SK-N-SH (cell line): Measurements from ENCODE around the gene SLC36A3. TPM values are rescaled to one million over a fixed set of nuclear protein-coding genes. Genes with fewer than 3 reads are reported as not detected.

Experiments
- CTCF ChIA-PET: fragments of 300-600, 350-600 bp; formaldehyde crosslinking; extraction: SDS; loops from one replicate; lab custom pipeline; 2021; lab: Yijun Ruan, JAX
- POLR2A ChIA-PET: fragments of 350-600 bp; sonication (Branson Sonifier 250); formaldehyde crosslinking; extraction: SDS; loops from one replicate; lab custom pipeline; 2020; ENCODE audit warnings: antibody characterized with exemption, inconsistent platforms; lab: Yijun Ruan, JAX
- DNase-seq: peaks from one replicate; pipeline ENCODE4 v3.0.0; 2012
- H2AFZ ChIP-seq: fragments of 200-600 bp; sonication (generic); 2 replicates; pipeline ENCODE4 v1.8.1; 2016; ENCODE audit warnings: antibody characterized with exemption, mild to moderate bottlenecking, low read depth
- H3F3A ChIP-seq: fragments of 200-600 bp; sonication (generic); replicated peaks from 2 replicates; pipeline ENCODE3; 2016; ENCODE audit warnings: antibody characterized with exemption, mild to moderate bottlenecking; ENCODE audit not compliant: insufficient read depth
- H3K27ac ChIP-seq, 2 experiments: fragments of 200-500 bp in 1 of 2; fragments of 200-600 bp in 1 of 2; sonication (Bioruptor generic) in 1 of 2; sonication (generic), shearing (Covaris generic) in 1 of 2; 2 replicates each; pipeline versions ENCODE4 v1.5.1 to v1.6.1; 2014 to 2016; ENCODE audit warnings: low read depth in 2 of 2, inconsistent platforms in 1 of 2, low read length in 1 of 2, mild to moderate bottlenecking in 1 of 2, mixed read lengths in 1 of 2
- H3K27me3 ChIP-seq: fragments of 200-600 bp; sonication (generic), shearing (Covaris generic); 2 replicates; pipeline ENCODE4 v1.6.1; 2016; ENCODE audit warnings: mixed run types; ENCODE audit not compliant: insufficient read depth
- H3K36me3 ChIP-seq, 2 experiments: fragments of 200-500 bp in 1 of 2; fragments of 200-600 bp in 1 of 2; sonication (Bioruptor generic) in 1 of 2; sonication (generic) in 1 of 2; replicated peaks in 1 of 2; 2 replicates each; pipeline versions ENCODE3 to v1.5.1; 2014 to 2016; ENCODE audit warnings: low read length in 1 of 2, mild to moderate bottlenecking in 1 of 2; ENCODE audit not compliant: insufficient read depth in 2 of 2, control insufficient read depth in 1 of 2
- H3K4me1 ChIP-seq, 2 experiments: fragments of 200-500 bp in 1 of 2; fragments of 200-600 bp in 1 of 2; sonication (Bioruptor generic) in 1 of 2; sonication (generic), shearing (Covaris generic) in 1 of 2; 2 replicates each; pipeline versions ENCODE4 v1.5.1 to v1.6.1; 2014 to 2016; ENCODE audit warnings: low read depth in 1 of 2, low read length in 1 of 2, mixed run types in 1 of 2; ENCODE audit not compliant: insufficient read depth in 2 of 2, control insufficient read depth in 1 of 2
- H3K4me2 ChIP-seq: fragments of 200-600 bp; sonication (generic), shearing (Covaris generic); 2 replicates; pipeline ENCODE4 v1.6.1; 2017; ENCODE audit warnings: mixed run types
- H3K4me3 ChIP-seq, 2 experiments: fragments of 200-500 bp in 1 of 2; fragments of 200-600 bp in 1 of 2; sonication (Bioruptor generic) in 1 of 2; sonication (generic), shearing (Covaris generic) in 1 of 2; 2 replicates each; pipeline versions ENCODE4 v1.5.1 to v1.8.1; 2014 to 2016; ENCODE audit warnings: low read depth in 2 of 2, inconsistent platforms in 1 of 2, low read length in 1 of 2, mild to moderate bottlenecking in 1 of 2, mixed read lengths in 1 of 2, moderate library complexity in 1 of 2
- H3K79me2 ChIP-seq: fragments of 200-600 bp; sonication (generic); 2 replicates; pipeline ENCODE4 v1.8.1; 2017; ENCODE audit warnings: mild to moderate bottlenecking; ENCODE audit not compliant: insufficient read depth
- H3K9ac ChIP-seq: fragments of 200-600 bp; sonication (generic); 2 replicates; pipeline ENCODE4 v1.6.1; 2017; ENCODE audit warnings: mixed run types
- H3K9me2 ChIP-seq: fragments of 200-600 bp; sonication (generic); 2 replicates; pipeline ENCODE4 v1.6.1; 2017; ENCODE audit warnings: mixed run types
- H3K9me3 ChIP-seq: fragments of 200-600 bp; sonication (generic); 2 replicates; pipeline ENCODE4 v1.6.1; 2017; ENCODE audit warnings: mixed run types, mild to moderate bottlenecking, moderate library complexity
- H4K20me1 ChIP-seq: fragments of 200-600 bp; sonication (generic); 2 replicates; pipeline ENCODE4 v1.6.1; 2017; ENCODE audit warnings: mild to moderate bottlenecking, mixed run types; ENCODE audit not compliant: insufficient read depth
- CTCF ChIP-seq: fragments of 200-600 bp; sonication (generic); IDR thresholded peaks from 2 replicates; pipeline ENCODE4 v1.6.1; 2017; ENCODE audit warnings: antibody characterized with exemption, mild to moderate bottlenecking, moderate library complexity
- ELF1 ChIP-seq: IDR thresholded peaks from 2 replicates; pipeline ENCODE4 v1.4.0; 2012
- EP300 ChIP-seq, 2 experiments: IDR thresholded peaks; 2 replicates each; pipeline versions ENCODE4 v1.4.0 to v1.6.1; 2012; ENCODE audit warnings: borderline replicate concordance in 1 of 2, low read depth in 1 of 2, low read length in 1 of 2
- EZH2phosphoT487 ChIP-seq: fragments of 200-600 bp; sonication (generic); IDR thresholded peaks from 2 replicates; pipeline ENCODE4 v1.6.1; 2017; ENCODE audit warnings: low read depth, mixed run types, mild to moderate bottlenecking, antibody characterized with exemption, moderate library complexity, borderline replicate concordance
- FOSL2 ChIP-seq: IDR thresholded peaks from 2 replicates; pipeline ENCODE4 v1.4.0; 2012; ENCODE audit warnings: low read depth, mild to moderate bottlenecking, moderate library complexity, borderline replicate concordance
- FOXJ3 ChIP-seq: sonication (generic); formaldehyde crosslinking; IDR thresholded peaks from 2 replicates; pipeline ENCODE4 v1.5.1; 2020; ENCODE audit warnings: mild to moderate bottlenecking, missing genetic modification reagents
- GATA2 ChIP-seq: sonication (generic); formaldehyde crosslinking; IDR thresholded peaks from 2 replicates; pipeline ENCODE4 v1.5.0; 2020; ENCODE audit warnings: mild to moderate bottlenecking, missing genetic modification reagents
- IRF3 ChIP-seq: fragments of 150-350 bp; IDR thresholded peaks from 2 replicates; pipeline ENCODE4 v1.6.1; 2016; ENCODE audit warnings: mild to moderate bottlenecking, low read depth, low read length
- MAX ChIP-seq: IDR thresholded peaks from 2 replicates; pipeline ENCODE4 v1.4.0; 2012; ENCODE audit warnings: low read depth
- MEF2A ChIP-seq: IDR thresholded peaks from 2 replicates; pipeline ENCODE4 v1.4.0; 2012; ENCODE audit warnings: low read depth, borderline replicate concordance
- RCOR1 ChIP-seq: fragments of 150-350 bp; IDR thresholded peaks from 2 replicates; pipeline ENCODE4 v1.6.1; 2017; ENCODE audit warnings: antibody characterized with exemption, low read length
- REST ChIP-seq: IDR thresholded peaks from 2 replicates; pipeline ENCODE4 v1.6.1; 2012; ENCODE audit warnings: mild to moderate bottlenecking, low read depth, low read length, moderate library complexity
- RFX5 ChIP-seq: IDR thresholded peaks from 2 replicates; pipeline ENCODE4 v1.6.1; 2012; ENCODE audit warnings: mild to moderate bottlenecking, improper control_type of control experiment, low read length
- RXRA ChIP-seq: IDR thresholded peaks from 2 replicates; pipeline ENCODE4 v1.4.0; 2012; ENCODE audit warnings: low read depth, mild to moderate bottlenecking, borderline replicate concordance
- TAF1 ChIP-seq: IDR thresholded peaks from 2 replicates; pipeline ENCODE4 v1.6.1; 2012; ENCODE audit warnings: low read depth, mild to moderate bottlenecking, low read length, moderate library complexity, borderline replicate concordance
- TCF12 ChIP-seq: IDR thresholded peaks from 2 replicates; pipeline ENCODE4 v1.4.0; 2012
- ZBTB33 ChIP-seq: IDR thresholded peaks from 2 replicates; pipeline ENCODE4 v1.4.0; 2012; ENCODE audit warnings: low read depth, borderline replicate concordance
- WGBS: methylation state at CpG from one replicate; pipeline ENCODE4 v1.1.6; 2017; ENCODE audit warnings: low lambda C conversion rate; 5-methylcytosine and 5-hydroxymethylcytosine counted together
- polyA plus RNA-seq, 3 experiments: library from polyadenylated mRNA; depleted of rRNA; stranded (reverse); fragments of >200 nt; gene quantifications; 2 replicates each; pipeline ENCODE4 v1.2.3, GENCODE V29; 2012

The SLC36A3 gene
- polyA plus RNA-seq, 1 of the 3 experiments (the other 2 are of a cell fraction), result not detected

- CTCF ChIA-PET, result interaction anchor here (1.5 kb wide), 2 partner anchors 66 to 182 kb away, joined by 3 read pairs; no protein-coding TSS in a partner anchor
- Histone ChIP-seq H4K20me1 (no peaks in the 10 kb centered on the region), H3K27me3 (no peaks in the 10 kb centered on the region; the same call in 1 of the 2 replicates)
- no peak for DNase-seq
- TF ChIP-seq RXRA (no peak), TCF12 (no peak), FOSL2 (no peak), GATA2 (no peak), TAF1 (no peak)
- TF ChIP-seq, all 33 proteins: peak for 0
- no peaks in the 10 kb centered on the region for H3K79me2 ChIP-seq
- no peak overlapping the region for H2AFZ ChIP-seq
- H3K27ac ChIP-seq, result no peak overlapping the region
- no peaks in the 10 kb centered on the region for H3K9me3 ChIP-seq
- no peaks in the 10 kb centered on the region for H3F3A ChIP-seq
- no peak overlapping the region for H3K4me3 ChIP-seq
- no peak overlapping the region for H3K9ac ChIP-seq
- no peaks in the 10 kb centered on the region for H3K9me2 ChIP-seq
- no peaks in the 10 kb centered on the region for H3K4me1 ChIP-seq
- WGBS, result 72% methylated on average over 8 of the region's 8 CpGs
- POLR2A ChIA-PET, result no interaction called here
- H3K36me3 ChIP-seq, result no peaks in the 10 kb centered on the region
- no peak overlapping the region for H3K4me2 ChIP-seq
These were observed 69.9 kb downstream of the SLC36A3 start for GRCh38 chr5:151233616-151234085.

- Histone ChIP-seq H3K4me1 (no peaks in the 10 kb centered on the region), H3K27ac (no peak overlapping the region), H3K4me3 (no peak overlapping the region), H3K4me2 (no peak overlapping the region), H3K9ac (no peak overlapping the region), H3K27me3 (no peaks in the 10 kb centered on the region; the same call in 1 of the 2 replicates), H3K36me3 (no peaks in the 10 kb centered on the region), H3K9me2 (no peaks in the 10 kb centered on the region), H3K79me2 (no peaks in the 10 kb centered on the region), H3K9me3 (no peaks in the 10 kb centered on the region), H3F3A (no peaks in the 10 kb centered on the region), H2AFZ (no peak overlapping the region), H4K20me1 (no peaks in the 10 kb centered on the region)
- ChIA-PET CTCF (interaction anchor here (1.9 to 2.7 kb wide), 2 partner anchors 9 to 66 kb away, joined by 5 to 13 read pairs; no protein-coding TSS in a partner anchor), POLR2A (no interaction called here)
- no peak for DNase-seq
- TF ChIP-seq EP300 (IDR thresholded peaks at IDR 0.05; ENCODE audit: borderline replicate concordance in 1 of 2, low read depth in 1 of 2, low read length in 1 of 2) (no peak), RFX5 (no peak), CTCF (no peak), MEF2A (no peak), RCOR1 (no peak), MAX (no peak), FOXJ3 (CRISPR knock-in tag) (no peak), ZBTB33 (no peak), IRF3 (no peak), EZH2phosphoT487 (no peak), TAF1 (no peak), ELF1 (no peak), REST (no peak)
These were observed 72.2 kb downstream of the SLC36A3 start for GRCh38 chr5:151231359-151231758.
